SU-DHL-6 (cell line): ENCODE results near the gene ARVCF.

ENCODE experiments used
- H2AFZ ChIP-seq: fragments of 200-600 bp; sonication (generic); 2 replicates; pipeline ENCODE4 v1.6.1; 2014; ENCODE audit warnings: low read depth, mild to moderate bottlenecking, moderate library complexity, mixed read lengths, antibody characterized with exemption, low read length; ENCODE audit not compliant: severe bottlenecking
- H3F3A ChIP-seq: fragments of 200-600 bp; shearing (Covaris generic); 2 replicates; pipeline ENCODE4 v1.6.0; 2016; ENCODE audit warnings: antibody characterized with exemption, mild to moderate bottlenecking; ENCODE audit not compliant: insufficient read depth
- H3K27ac ChIP-seq: fragments of 200-600 bp; sonication (generic); 2 replicates; pipeline ENCODE4 v1.5.1; 2016; ENCODE audit warnings: low read depth, mild to moderate bottlenecking, low read length, moderate library complexity, mixed read lengths
- H3K27me3 ChIP-seq: fragments of 200-600 bp; sonication (generic), shearing (Covaris generic); 2 replicates; pipeline ENCODE4 v1.6.0; 2014; ENCODE audit warnings: mild to moderate bottlenecking, low read length
- H3K36me3 ChIP-seq: fragments of 200-600 bp; sonication (generic); 2 replicates; pipeline ENCODE4 v1.6.1; 2014; ENCODE audit warnings: mild to moderate bottlenecking, low read length, mixed read lengths
- H3K4me2 ChIP-seq: fragments of 300-600, 200-600 bp; shearing (Covaris generic), sonication (generic); 2 replicates; pipeline ENCODE4 v1.6.0; 2014; ENCODE audit warnings: low read length, low read depth, mild to moderate bottlenecking; ENCODE audit not compliant: poor library complexity, severe bottlenecking
- H3K4me3 ChIP-seq: fragments of 200-600 bp; sonication (generic); 2 replicates; pipeline ENCODE4 v1.5.1; 2014; ENCODE audit warnings: antibody characterized with exemption, low read length, mild to moderate bottlenecking, mixed read lengths; ENCODE audit not compliant: insufficient read depth, poor library complexity, severe bottlenecking
- H3K79me2 ChIP-seq: fragments of 200-600 bp; sonication (generic); 2 replicates; pipeline ENCODE4 v1.6.1; 2014; ENCODE audit warnings: mild to moderate bottlenecking, low read length, moderate library complexity; ENCODE audit not compliant: insufficient read depth
- H3K9ac ChIP-seq: fragments of 200-600 bp; sonication (generic); 2 replicates; pipeline ENCODE4 v1.7.0; 2014; ENCODE audit warnings: mild to moderate bottlenecking, low read length
- H3K9me2 ChIP-seq: fragments of 200-600 bp; sonication (generic); replicated peaks from 2 replicates; pipeline ENCODE4 v1.6.1; 2014; ENCODE audit warnings: low read length; ENCODE audit not compliant: insufficient read depth
- H3K9me3 ChIP-seq: fragments of 200-600 bp; sonication (generic); 2 replicates; pipeline ENCODE4 v1.6.1; 2014; ENCODE audit warnings: low read length, mixed read lengths; ENCODE audit not compliant: insufficient read depth
- H4K20me1 ChIP-seq: fragments of 200-600 bp; sonication (generic); 2 replicates; pipeline ENCODE4 v1.6.1; 2014; ENCODE audit warnings: low read depth, mild to moderate bottlenecking, antibody characterized with exemption, low read length, moderate library complexity, mixed read lengths
- EZH2phosphoT487 ChIP-seq: fragments of 200-600 bp; sonication (generic), shearing (Covaris generic); conservative IDR thresholded peaks from 2 replicates; pipeline ENCODE4 v1.6.1; 2018; ENCODE audit warnings: mild to moderate bottlenecking, antibody characterized with exemption, low read length, moderate library complexity, mixed read lengths
- TF ChIP-seq, protein P1 (sequence below): fragments of 200-600 bp; sonication (generic); IDR thresholded peaks from one replicate; pipeline ENCODE4 v1.5.1; 2017; ENCODE audit warnings: antibody characterized with exemption, mild to moderate bottlenecking, low read length, moderate library complexity; ENCODE audit not compliant: insufficient read depth, poor library complexity, severe bottlenecking

ARVCF gene

DNA sequence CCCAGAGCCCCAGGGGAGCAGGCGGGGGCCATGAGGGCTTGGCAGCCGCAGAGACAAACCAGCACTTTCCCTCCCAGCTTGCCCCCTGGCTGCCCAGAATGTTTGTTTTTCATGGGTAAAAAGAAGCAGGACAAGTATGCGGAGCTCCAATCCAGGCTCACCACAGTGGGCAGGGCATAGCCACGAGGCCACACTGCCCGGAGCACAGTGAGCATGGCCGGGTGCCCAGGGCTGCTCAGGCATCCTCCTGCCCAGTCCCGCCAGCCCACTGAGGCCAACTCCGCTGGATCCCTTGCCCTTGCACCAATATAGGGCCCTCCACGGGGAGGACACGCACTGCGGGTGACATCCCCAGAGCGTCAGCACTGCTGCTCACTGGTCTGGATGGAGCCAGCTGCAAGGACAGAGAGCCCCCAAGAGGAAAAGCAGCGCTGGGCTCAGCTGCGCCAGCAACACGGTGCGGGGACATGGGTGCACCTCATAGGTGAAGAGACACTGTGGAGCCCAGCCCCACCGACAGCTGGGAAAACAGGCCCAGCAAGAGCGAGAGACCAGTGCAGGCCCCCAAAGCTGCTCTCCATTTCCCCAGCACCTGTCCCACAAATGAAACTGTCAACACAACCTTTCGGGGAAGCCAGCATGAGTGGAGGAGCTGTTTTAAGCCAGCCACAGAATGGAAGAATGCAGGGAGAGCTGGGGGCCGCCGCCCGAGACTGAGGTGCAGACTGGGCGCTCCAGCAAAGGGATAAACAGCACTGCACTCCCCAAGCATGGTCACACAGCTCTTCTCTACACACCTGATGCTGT is 24.8 kb downstream of the ARVCF start:
- no peak for TF ChIP-seq EZH2phosphoT487
- TF ChIP-seq, protein P1, sequence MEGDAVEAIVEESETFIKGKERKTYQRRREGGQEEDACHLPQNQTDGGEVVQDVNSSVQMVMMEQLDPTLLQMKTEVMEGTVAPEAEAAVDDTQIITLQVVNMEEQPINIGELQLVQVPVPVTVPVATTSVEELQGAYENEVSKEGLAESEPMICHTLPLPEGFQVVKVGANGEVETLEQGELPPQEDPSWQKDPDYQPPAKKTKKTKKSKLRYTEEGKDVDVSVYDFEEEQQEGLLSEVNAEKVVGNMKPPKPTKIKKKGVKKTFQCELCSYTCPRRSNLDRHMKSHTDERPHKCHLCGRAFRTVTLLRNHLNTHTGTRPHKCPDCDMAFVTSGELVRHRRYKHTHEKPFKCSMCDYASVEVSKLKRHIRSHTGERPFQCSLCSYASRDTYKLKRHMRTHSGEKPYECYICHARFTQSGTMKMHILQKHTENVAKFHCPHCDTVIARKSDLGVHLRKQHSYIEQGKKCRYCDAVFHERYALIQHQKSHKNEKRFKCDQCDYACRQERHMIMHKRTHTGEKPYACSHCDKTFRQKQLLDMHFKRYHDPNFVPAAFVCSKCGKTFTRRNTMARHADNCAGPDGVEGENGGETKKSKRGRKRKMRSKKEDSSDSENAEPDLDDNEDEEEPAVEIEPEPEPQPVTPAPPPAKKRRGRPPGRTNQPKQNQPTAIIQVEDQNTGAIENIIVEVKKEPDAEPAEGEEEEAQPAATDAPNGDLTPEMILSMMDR = no peak
- Histone ChIP-seq H3K27ac (no peak overlapping the region), H3K27me3 (no peaks in the 10 kb centered on the region)

DNA sequence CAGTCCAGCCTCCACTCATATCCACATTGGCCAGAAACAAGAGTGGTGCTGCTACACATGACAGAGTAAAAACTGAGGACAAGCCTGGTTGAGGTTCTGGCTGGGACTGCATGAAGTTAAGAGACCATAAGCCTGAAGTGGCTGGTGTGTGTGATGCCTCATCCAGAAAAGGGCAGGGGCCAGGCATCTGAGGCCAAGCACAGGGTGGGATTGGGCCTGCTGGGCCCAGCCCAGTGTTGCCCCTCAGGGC is 25.3 kb downstream of the ARVCF start:
- Histone ChIP-seq H3F3A (no peaks in the 10 kb centered on the region), H3K27me3 (no peaks in the 10 kb centered on the region), H2AFZ (no peak overlapping the region), H3K4me2 (no peak overlapping the region), H3K27ac (no peak overlapping the region), H3K9ac (no peak overlapping the region), H3K4me3 (no peak overlapping the region), H3K79me2 (no peaks in the 10 kb centered on the region), H4K20me1 (no peaks in the 10 kb centered on the region), H3K36me3 (no peaks in the 10 kb centered on the region), H3K9me3 (no peaks in the 10 kb centered on the region), H3K9me2 (no peaks in the 10 kb centered on the region)
- TF ChIP-seq EZH2phosphoT487 = no peak
- TF ChIP-seq, protein P1 = no peak

More for the DNA sequence above, 24.8 kb downstream of the ARVCF start:
- H3K36me3 ChIP-seq = no peaks in the 10 kb centered on the region
- no peak overlapping the region for H3K4me2 ChIP-seq
- no peaks in the 10 kb centered on the region for H3K9me3 ChIP-seq
- no peak overlapping the region for H3K9ac ChIP-seq
- no peak overlapping the region for H3K4me3 ChIP-seq
- no peaks in the 10 kb centered on the region for H3F3A ChIP-seq
- no peaks in the 10 kb centered on the region for H4K20me1 ChIP-seq
- no peaks in the 10 kb centered on the region for H3K79me2 ChIP-seq
- no peak overlapping the region for H2AFZ ChIP-seq
- H3K9me2 ChIP-seq = no peaks in the 10 kb centered on the region

DNA sequence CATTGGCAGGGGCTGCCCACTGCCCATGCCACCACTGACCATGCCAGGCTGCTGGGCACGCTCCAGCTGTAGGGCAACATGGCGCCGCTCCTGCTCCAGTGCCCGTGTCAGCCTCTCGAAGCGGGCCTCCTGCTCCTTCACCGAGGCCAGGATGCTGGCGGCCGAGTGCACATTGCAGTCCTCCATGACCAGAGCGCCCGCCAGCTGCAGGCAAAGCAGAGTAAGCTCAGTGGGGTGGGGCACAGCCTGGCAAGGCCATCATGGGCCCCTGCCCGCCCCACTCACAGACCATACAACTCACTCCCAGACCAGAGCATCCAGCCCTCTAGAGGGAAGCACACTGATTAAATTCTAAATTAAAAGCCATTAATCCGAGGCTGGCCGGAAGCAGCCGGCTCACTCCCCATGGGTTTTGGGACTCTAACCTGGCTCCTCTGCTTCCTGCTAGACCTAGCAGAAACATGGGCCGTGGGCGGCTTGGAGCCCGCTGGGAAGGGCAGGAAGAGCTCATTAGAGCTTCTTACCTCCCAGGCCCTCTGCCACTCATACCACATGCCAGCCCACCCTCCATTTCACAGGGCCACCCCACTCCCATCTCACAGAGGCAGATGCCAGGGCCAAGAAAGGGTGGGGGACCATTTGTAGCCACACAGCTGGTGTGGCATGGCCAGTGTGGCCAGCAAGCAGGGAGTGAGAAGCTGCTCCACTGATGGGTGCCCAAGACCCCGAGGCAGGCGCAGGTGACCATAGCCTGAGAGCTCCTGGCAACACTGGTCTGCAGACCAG is 25.8 kb downstream of the ARVCF start:
- no peak overlapping the region for H3K4me3 ChIP-seq
- H3K9me3 ChIP-seq = no peaks in the 10 kb centered on the region
- no peaks in the 10 kb centered on the region for H3K9me2 ChIP-seq
- no peak overlapping the region for H3K4me2 ChIP-seq
- TF ChIP-seq, protein P1 = no peak
- no peak for TF ChIP-seq EZH2phosphoT487
- H2AFZ ChIP-seq = no peak overlapping the region
- H3K27ac ChIP-seq = no peak overlapping the region
- H3F3A ChIP-seq = no peaks in the 10 kb centered on the region
- no peaks in the 10 kb centered on the region for H3K79me2 ChIP-seq
- H4K20me1 ChIP-seq = no peaks in the 10 kb centered on the region
- H3K9ac ChIP-seq = no peak overlapping the region
- no peaks in the 10 kb centered on the region for H3K36me3 ChIP-seq
- H3K27me3 ChIP-seq = no peaks in the 10 kb centered on the region
